GM19397 (cell line): Measurements from ENCODE around the gene MDM2.
"Not testable (repeated sequence)": the region's sequence is repeated elsewhere in the genome, so short reads cannot be mapped to it uniquely, and the experiment has no call there.

Experiments used
- ATAC-seq: cut with Tn5 transposase; IDR thresholded peaks from one replicate; pipeline ENCODE4 v1.9.1; 2021; ENCODE audit warnings: mild to moderate bottlenecking, moderate library complexity; ENCODE audit not compliant: unreplicated experiment

Gene MDM2

GRCh38 chr12:68804657-68805591 is 3.1 kb upstream of the MDM2 start:
- no peak for ATAC-seq

DNA sequence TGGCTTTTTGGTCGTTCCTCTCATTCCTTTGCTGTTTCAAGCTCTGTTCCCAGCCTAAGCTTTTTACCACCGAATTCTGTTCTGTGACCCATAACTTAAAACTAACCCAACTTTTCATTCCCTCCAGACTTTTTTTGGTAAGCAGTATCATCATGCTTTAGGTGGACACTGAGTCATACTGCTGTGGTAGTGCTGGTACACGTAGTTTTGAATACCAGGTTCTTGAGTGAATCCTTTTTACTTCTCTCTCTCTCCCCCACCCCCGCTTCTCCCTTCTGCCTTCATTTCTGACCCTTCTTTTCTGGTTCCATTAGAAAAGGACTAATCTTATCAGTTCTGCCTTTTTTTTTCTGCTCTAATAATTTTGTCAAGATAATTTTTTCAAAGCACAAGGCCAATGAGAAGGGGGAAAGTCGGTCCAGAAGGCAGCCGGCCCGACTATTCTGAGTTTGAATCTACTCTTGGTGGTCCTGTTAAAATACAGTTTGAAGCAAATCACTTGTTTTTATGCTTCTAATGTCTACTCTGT is 2.3 kb upstream of the MDM2 start:
- ATAC-seq: no peak

DNA sequence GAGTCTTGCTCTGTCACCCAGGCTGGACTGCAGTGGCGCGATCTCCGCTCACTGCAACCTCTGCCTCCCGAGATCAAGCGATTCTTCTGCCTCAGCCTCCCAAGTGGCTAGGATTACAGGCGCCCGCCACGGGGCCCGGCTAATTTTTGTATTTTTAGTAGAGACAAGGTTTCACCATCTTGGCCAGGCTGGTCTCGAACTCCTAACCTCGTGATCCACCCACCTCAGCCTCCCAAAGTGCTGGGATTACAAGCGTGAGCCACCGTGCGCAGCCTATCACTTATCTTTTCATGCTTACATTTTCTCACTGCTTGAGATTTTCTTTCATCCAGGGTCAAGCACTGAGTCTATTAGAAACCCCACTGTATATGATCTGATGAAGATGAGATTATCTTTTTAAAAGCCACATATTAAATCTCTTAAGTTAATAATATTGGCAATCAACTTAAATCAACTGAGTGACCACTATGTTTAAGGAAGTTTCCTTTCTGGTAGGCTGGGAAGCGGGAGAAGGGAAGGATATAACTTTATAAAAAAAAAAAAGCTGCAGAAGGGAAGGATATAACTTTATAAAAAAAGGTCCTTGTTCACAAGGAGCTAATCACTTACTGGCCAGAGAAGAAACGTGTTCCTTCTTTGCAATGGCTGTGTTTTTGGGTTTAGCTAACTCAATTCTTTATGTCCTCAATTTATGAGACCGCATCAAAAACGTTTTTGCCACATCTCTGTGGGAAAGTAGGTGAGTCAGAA is 1.3 kb upstream of the MDM2 start:
- ATAC-seq: no peak

DNA sequence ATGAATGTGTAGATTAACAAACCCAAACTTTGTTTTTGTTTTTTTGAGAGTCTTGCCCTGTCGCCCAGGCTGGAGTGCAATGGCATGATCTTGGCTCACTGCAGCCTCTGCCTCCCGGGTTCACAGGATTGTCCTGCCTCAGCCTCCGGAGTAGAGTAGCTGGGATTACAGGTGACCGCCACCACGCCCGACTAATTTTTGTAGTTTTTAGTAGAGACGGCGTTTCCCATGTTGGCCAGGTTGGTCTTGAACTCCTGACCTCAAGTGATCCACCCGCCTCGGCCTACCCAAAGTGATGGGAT is 752 bp upstream of the MDM2 start:
- not testable (repeated sequence) for ATAC-seq

GRCh38 chr12:68808388-68809189 is 612 bp downstream of the MDM2 start:
- peak; percentile 42 for ATAC-seq

DNA sequence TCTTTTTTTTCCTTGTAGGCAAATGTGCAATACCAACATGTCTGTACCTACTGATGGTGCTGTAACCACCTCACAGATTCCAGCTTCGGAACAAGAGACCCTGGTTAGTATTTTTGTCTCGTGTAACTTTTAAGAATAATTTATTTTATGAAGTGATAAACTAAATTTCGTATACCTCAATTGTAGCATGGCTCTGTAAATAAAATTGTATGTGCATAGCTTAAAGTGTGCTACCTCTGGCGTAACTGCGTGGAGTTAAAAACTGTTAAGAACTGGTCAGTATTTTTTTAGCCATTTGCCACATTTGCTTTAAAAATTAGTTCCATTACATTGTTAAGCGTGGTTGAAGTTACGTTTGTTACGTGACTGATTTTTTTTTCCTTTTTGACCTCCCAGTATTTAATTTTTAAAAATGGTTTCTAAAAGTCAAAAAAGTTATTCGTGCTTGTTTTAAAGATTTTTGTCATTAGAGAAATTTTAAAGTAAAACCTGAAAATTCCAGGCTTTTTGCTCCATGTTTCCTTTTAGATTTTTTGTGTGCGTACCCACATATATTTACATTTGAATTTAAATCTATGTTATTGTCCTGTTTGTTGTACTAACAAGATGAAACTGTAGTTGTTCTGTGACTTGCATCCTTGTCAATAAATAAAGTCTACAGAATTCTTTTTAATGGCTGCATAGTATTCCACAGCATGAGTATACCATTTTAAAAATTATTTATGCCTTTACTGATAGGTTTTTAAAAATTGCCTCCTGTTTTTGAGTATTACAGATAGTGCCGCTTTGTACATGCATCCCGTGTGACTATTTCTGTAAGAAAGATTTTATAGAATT is 1.4 kb downstream of the MDM2 start:
- ATAC-seq: no peak

- ATAC-seq: not testable (repeated sequence)
These were observed 2.0 kb downstream of the MDM2 start for GRCh38 chr12:68810027-68810389.

DNA sequence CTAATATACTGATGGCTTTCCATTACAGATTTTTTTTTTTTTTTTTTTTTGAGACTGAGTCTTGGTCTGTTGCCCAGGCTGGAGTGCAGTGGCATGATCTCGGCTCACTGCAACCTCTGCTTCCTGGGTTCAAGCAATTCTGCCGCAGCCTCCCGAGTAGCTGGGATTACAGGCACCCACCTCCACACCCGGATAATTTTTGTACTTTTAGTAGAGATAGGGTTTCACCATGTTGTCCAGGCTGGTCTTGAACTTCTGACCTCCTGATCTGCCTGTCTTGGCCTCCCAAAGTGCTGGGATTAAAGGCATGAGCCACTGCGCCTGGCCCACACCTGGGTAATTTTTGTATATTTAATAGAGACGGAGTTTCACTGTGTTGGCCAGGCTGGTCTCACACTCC is 3.6 kb downstream of the MDM2 start:
- not testable (repeated sequence) for ATAC-seq

DNA sequence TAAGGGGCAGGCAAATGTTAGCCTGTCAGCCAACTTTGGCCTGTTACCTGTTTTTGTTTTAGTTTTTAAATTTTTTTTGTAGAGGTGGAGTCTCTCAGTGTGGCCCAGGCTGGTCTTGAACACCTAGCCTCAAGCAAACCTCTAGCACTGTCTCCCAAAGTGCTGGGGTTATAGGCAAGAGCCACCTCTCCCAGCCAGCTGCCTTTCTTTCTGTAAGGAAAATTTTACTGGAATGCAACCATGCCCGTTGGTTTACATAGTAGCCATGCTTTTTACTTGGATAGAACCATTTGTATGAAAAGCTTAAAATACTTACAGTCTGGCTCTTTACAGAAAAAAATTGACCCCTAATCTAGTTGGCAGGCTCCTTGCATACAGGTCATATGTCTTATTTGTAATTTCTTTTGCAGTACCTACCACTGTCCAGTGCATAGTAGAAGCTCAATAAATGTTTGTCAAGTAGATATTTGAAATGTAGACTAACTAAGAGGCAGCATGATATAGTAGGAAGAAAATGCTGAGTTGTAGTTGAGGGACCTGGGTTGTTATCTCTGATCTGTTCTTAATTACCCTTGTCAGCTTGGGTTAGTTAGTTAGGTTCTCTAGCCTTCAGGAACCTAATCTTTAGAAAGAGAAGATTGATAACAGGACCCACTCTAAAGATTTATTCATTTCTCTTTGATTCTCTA is 4.7 kb downstream of the MDM2 start:
- no peak for ATAC-seq

DNA sequence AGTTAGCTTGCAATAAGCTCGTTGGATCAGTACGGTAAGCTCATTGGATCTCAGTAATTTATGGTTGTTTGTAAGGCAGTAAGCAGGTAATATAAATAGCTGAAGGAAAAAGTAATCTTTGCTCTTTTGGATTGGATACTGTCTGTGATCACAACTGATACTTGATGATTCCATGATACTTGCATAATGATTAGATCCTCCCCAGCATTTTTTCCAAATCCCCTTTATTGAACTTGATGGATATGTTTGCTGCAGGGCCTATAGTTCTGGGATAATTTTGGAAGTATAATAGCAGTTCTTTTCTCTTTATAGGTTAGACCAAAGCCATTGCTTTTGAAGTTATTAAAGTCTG is 5.2 kb downstream of the MDM2 start:
- ATAC-seq: no peak

- ATAC-seq: no peak
These were observed 6.7 kb downstream of the MDM2 start for GRCh38 chr12:68814490-68815231.

DNA sequence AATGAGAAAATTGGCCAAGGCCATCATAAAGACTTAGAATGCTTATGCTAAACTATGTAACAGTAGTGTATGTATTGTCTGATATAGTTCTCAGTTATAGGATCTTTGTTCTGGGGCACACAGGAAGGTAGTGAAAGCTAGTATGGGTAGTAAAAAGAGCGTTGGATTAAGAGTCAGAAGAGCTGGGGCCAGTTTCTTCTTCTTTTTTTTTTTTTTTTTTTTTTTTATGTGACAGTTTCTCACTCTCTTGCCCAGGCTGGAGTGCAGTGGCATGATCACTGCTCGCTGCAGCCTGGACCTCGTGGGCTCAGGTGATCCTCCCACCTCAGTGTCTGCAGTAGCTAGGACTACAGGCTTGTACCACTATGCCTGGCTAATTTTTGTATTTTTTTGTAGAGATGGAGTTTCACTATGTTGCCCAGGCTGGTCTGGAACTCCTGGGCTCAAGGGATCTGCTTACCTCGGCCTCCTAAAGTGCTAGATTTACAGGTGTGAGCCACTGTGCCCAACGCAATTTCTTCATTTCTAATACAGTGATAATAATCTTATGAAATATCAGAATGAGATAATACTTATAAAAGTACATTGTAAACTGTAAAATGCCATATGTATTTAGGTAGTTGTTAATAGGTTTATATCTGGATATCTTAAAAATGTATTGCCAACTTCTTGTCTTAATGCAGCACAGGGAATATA is 7.4 kb downstream of the MDM2 start:
- ATAC-seq: no peak

- no peak for ATAC-seq
These were observed 8.2 kb downstream of the MDM2 start for GRCh38 chr12:68815928-68816800.

DNA sequence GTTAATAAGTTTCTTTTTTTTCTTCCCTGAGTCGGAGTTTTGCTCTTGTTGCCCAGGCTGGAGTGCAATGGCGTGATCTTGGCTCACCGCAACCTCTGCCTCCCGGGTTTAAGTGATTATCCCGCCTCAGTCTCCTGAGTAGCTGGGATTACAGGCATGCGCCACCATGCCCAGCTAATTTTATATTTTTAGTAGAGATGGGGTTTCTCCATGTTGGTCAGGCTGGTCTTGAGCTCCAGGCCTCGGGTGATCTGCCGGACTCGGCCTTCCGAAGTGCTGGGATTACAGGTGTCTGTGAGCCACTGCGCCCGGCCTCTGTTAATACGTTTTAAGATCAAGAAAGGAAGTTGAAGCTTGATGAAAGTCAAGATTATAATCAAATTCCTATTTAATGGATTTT is 11.5 kb downstream of the MDM2 start:
- ATAC-seq: not testable (repeated sequence)

- ATAC-seq: no peak
These were observed 13.6 kb downstream of the MDM2 start for GRCh38 chr12:68821357-68822188.

- ATAC-seq: no peak
These were observed 15.7 kb downstream of the MDM2 start for GRCh38 chr12:68823696-68824095.

DNA sequence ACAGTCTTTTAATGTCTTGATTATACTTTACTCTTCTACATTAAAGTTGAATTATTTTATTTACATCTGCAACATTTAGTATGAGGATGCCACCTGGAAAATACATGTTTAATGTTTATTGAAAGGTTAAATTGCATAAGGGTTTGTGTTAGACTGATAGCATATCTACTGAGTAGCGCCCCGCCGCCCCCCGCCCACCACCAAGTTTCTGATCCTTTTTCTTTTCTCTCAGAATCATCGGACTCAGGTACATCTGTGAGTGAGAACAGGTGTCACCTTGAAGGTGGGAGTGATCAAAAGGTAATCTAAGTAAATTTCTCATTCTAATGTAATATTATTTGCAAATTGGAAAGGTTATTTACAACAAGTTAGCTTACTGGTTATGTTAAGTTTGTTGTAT is 16.2 kb downstream of the MDM2 start:
- no peak for ATAC-seq
